OCI-LY1 (cell line): ENCODE measurements around the gene GNB3.
"Not testable (repeated sequence)": the region's sequence is repeated elsewhere in the genome, so short reads cannot be mapped to it uniquely, and the experiment has no call there.

Source experiments
- CTCF ChIP-seq: fragments of 200-600 bp; sonication (generic), shearing (Covaris generic); IDR thresholded peaks from 2 replicates; pipeline ENCODE4 v1.5.1; 2017; ENCODE audit warnings: mild to moderate bottlenecking, antibody characterized with exemption, low read length, moderate library complexity, mixed read lengths
- EZH2 ChIP-seq: fragments of 200-600 bp; sonication (generic), shearing (Covaris generic); IDR thresholded peaks from 2 replicates; pipeline ENCODE4 v1.8.0; 2017; ENCODE audit warnings: borderline replicate concordance, mixed run types, mild to moderate bottlenecking, antibody characterized with exemption, low read length, moderate library complexity, mixed read lengths

- TF ChIP-seq CTCF, EZH2: not testable (repeated sequence)
These were observed 45.7 kb downstream of the GNB3 start for GRCh38 chr12:6886206-6886999.
